GM04503 (cell line): ENCODE data around the gene ABCC3.

Experiments
- DNase-seq: peaks from one replicate; pipeline ENCODE4 v3.0.0-alpha.2; 2012; ENCODE audit warnings: low read depth

ABCC3 gene

GRCh38 chr17:50737118-50737698 lies 102.5 kb downstream of the ABCC3 start:
- no peak for DNase-seq

- DNase-seq = no peak
Measured at GRCh38 chr17:50739098-50739497, 104.4 kb downstream of the ABCC3 start.
